Astrocyte of the spinal cord (primary cell): Measurements from ENCODE around the gene PTGR3.

Experiments
- DNase-seq: peaks from one replicate; pipeline ENCODE4 v3.0.0; 2011; ENCODE audit warnings: low read depth, low spot score
- H3K4me3 ChIP-seq: 2 replicates; pipeline ENCODE4 v1.5.1; 2011; ENCODE audit warnings: low read depth, mild to moderate bottlenecking, low read length, moderate library complexity
- CTCF ChIP-seq: IDR thresholded peaks from 2 replicates; pipeline ENCODE4 v1.5.1; 2012; ENCODE audit warnings: low read depth, mild to moderate bottlenecking, low read length, inconsistent platforms
- in situ Hi-C: cut with HindIII; loops from 2 replicates; pipeline ENCODE4 v1.10.0; 2017; ENCODE audit warnings: low sequenced_read_pairs

Gene PTGR3

GRCh38 chr18:75172299-75173124, 36.4 kb downstream of the PTGR3 start:
- no peak for TF ChIP-seq CTCF
- in situ Hi-C loops: no loop called here
- no peak for DNase-seq
- no peak overlapping the region for H3K4me3 ChIP-seq

- no peak overlapping the region for H3K4me3 ChIP-seq
- in situ Hi-C loops: no loop called here
- TF ChIP-seq CTCF: no peak
- no peak for DNase-seq
Measured at GRCh38 chr18:75170916-75171315, 38.0 kb downstream of the PTGR3 start.

GRCh38 chr18:75170022-75170789, 38.7 kb downstream of the PTGR3 start:
- TF ChIP-seq CTCF: no peak
- H3K4me3 ChIP-seq: no peak overlapping the region
- no peak for DNase-seq
- in situ Hi-C loops: no loop called here

GRCh38 chr18:75169411-75169810, 39.5 kb downstream of the PTGR3 start:
- in situ Hi-C loops: no loop called here
- no peak for TF ChIP-seq CTCF
- H3K4me3 ChIP-seq: no peak overlapping the region
- DNase-seq: no peak

GRCh38 chr18:75168619-75169018, 40.3 kb downstream of the PTGR3 start:
- no peak for DNase-seq
- in situ Hi-C loops: no loop called here
- TF ChIP-seq CTCF: no peak
- H3K4me3 ChIP-seq: no peak overlapping the region

- TF ChIP-seq CTCF: no peak
- in situ Hi-C loops: no loop called here
- DNase-seq: peak; percentile 15
- H3K4me3 ChIP-seq: peak overlapping the region; percentile 23
Measured at GRCh38 chr18:75167759-75168618, 41.0 kb downstream of the PTGR3 start.
